ENCODE results near the gene LHFPL6.
"Not testable (repeated sequence)": the region's sequence is repeated elsewhere in the genome, so short reads cannot be mapped to it uniquely, and the experiment has no call there.

The LHFPL6 gene

GRCh38 chr13:39341251-39341650, 261.7 kb downstream of the LHFPL6 start:
- no peak for DNase-seq

- not testable (repeated sequence) for DNase-seq
Measured at GRCh38 chr13:39338114-39338513, 264.9 kb downstream of the LHFPL6 start.

GRCh38 chr13:39336937-39337336, 266.1 kb downstream of the LHFPL6 start:
- no peak for DNase-seq

GRCh38 chr13:39336207-39336606, 266.8 kb downstream of the LHFPL6 start:
- DNase-seq: no peak

GRCh38 chr13:39335721-39336120, 267.3 kb downstream of the LHFPL6 start:
- no peak for DNase-seq

- DNase-seq: no peak
Measured at GRCh38 chr13:39330504-39330903, 272.5 kb downstream of the LHFPL6 start.

- no peak for DNase-seq
Measured at GRCh38 chr13:39329182-39329639, 273.8 kb downstream of the LHFPL6 start.

GRCh38 chr13:39327172-39327479, 275.9 kb downstream of the LHFPL6 start:
- DNase-seq: no peak

GRCh38 chr13:39326469-39327171, 276.4 kb downstream of the LHFPL6 start:
- no peak for DNase-seq

GRCh38 chr13:39324806-39325311, 278.1 kb downstream of the LHFPL6 start:
- no peak for DNase-seq

- DNase-seq: no peak
Measured at GRCh38 chr13:39322836-39323585, 280.0 kb downstream of the LHFPL6 start.

GRCh38 chr13:39321574-39321973, 281.4 kb downstream of the LHFPL6 start:
- DNase-seq: no peak

GRCh38 chr13:39318161-39318560, 284.8 kb downstream of the LHFPL6 start:
- DNase-seq: no peak

GRCh38 chr13:39317291-39317690, 285.7 kb downstream of the LHFPL6 start:
- DNase-seq: no peak

GRCh38 chr13:39315796-39316195, 287.2 kb downstream of the LHFPL6 start:
- no peak for DNase-seq

GRCh38 chr13:39313721-39314120, 289.3 kb downstream of the LHFPL6 start:
- no peak for DNase-seq

GRCh38 chr13:39312596-39312995, 290.4 kb downstream of the LHFPL6 start:
- DNase-seq: no peak

- DNase-seq: no peak
Measured at GRCh38 chr13:39311619-39312018, 291.4 kb downstream of the LHFPL6 start.

GRCh38 chr13:39310961-39311360, 292.0 kb downstream of the LHFPL6 start:
- no peak for DNase-seq

GRCh38 chr13:39306639-39307589, 296.1 kb downstream of the LHFPL6 start:
- peak in 1 of 5 experiments; percentile 16 for DNase-seq

- DNase-seq: no peak
Measured at GRCh38 chr13:39302820-39303219, 300.2 kb downstream of the LHFPL6 start.

- DNase-seq: no peak
Measured at GRCh38 chr13:39298951-39299350, 304.0 kb downstream of the LHFPL6 start.

GRCh38 chr13:39297664-39298171, 305.3 kb downstream of the LHFPL6 start:
- DNase-seq: no peak
